Chondrocyte (in vitro differentiated cells): ENCODE results near the gene FADS1. TPM values are rescaled to one million over a fixed set of nuclear protein-coding genes. Genes with fewer than 3 reads are reported as not detected.
A peak's percentile ranks its signal among the peaks of the same experiment; 100 is the strongest.

Experiments used
- DNase-seq: peaks from one replicate; pipeline ENCODE4 v3.0.0; 2021; ENCODE audit warnings: mixed read lengths, low spot score
- H3K27ac Mint-ChIP-seq: one replicate; pipeline ENCODE4 v1.8.0; 2021; ENCODE audit warnings: mild to moderate bottlenecking, moderate library complexity, mixed read lengths; ENCODE audit not compliant: unreplicated experiment
- H3K27me3 Mint-ChIP-seq: 2 replicates; pipeline ENCODE4 v1.8.0; 2021; ENCODE audit warnings: low read depth, mixed read lengths
- H3K36me3 Mint-ChIP-seq: 2 replicates; pipeline ENCODE4 v1.8.0; 2021; ENCODE audit warnings: low read depth, mixed read lengths
- H3K4me1 Mint-ChIP-seq: 2 replicates; pipeline ENCODE4 v1.8.0; 2021; ENCODE audit warnings: low read depth, mild to moderate bottlenecking, mixed read lengths
- H3K4me3 Mint-ChIP-seq: one replicate; pipeline ENCODE4 v1.8.0; 2021; ENCODE audit warnings: mild to moderate bottlenecking, moderate library complexity, mixed read lengths; ENCODE audit not compliant: unreplicated experiment
- H3K9me3 Mint-ChIP-seq: 2 replicates; pipeline ENCODE4 v1.8.0; 2021; ENCODE audit warnings: low read depth, mixed read lengths
- CTCF ChIP-seq: fragments of 200-600 bp; sonication (generic); IDR thresholded peaks from 2 replicates; pipeline ENCODE4 v1.5.0; 2021; ENCODE audit warnings: antibody characterized with exemption, mild to moderate bottlenecking, moderate library complexity
- total RNA-seq: library from RNA; stranded (reverse); gene quantifications from 3 replicates; pipeline ENCODE4 v1.2.1, GENCODE V29; 2021

Gene FADS1
- total RNA-seq, 1 donor from 2014 or later, result 74.6 TPM

- no peak for TF ChIP-seq CTCF
- Mint-ChIP-seq H3K27me3 (no peaks in the 10 kb centered on the region), H3K4me1 (peaks cover 2% of the 10 kb centered on the region), H3K36me3 (peaks cover 42% of the 10 kb centered on the region), H3K4me3 (no peak overlapping the region), H3K9me3 (no peaks in the 10 kb centered on the region), H3K27ac (no peak overlapping the region)
- peak; percentile 54 for DNase-seq
These were observed 25.7 kb upstream of the FADS1 start for GRCh38 chr11:61842528-61842820.

DNA sequence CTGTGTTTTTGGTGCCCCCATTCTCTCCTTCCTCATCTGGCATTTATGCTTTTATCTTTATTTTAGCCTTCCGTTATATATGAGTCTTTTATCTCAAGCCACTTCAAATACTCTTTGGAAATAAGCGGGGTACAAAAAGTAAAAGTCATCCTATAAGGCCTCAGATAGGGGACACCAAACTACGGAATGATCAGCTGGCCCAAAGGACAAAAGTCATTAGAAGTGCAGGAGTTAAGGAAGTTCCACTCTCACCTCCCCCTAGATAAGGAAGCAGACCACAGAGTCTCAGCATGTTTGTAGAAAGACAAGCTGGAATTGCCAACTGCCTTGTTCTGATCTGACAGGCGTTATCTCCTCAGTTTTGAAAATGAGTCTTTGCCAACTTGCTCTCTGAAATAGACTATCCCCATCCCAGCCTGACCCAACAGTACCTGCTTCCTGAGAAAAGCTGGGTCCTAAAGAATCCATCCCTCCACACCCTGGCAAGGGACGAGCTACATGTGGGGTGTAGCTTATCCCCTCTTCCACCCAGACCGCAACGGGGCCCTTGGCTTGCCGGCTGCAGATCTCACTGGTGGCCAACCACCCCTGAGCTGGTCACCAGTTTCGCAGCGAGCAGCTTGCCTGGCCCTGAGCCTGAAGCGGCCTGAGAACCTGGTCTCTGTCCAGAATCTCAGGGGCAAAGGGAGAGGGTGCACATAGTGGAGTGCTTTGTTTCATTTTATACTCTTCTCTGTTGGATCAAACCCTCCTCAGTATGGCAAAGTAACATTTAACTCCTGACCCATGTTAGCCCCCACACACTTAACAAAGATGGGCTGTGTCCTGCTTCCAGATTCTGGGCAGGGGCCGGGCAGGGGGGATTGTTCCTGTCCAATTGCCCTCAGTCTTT is 25.1 kb upstream of the FADS1 start:
- no peaks in the 10 kb centered on the region for H3K9me3 Mint-ChIP-seq
- TF ChIP-seq CTCF, result no peak
- peaks cover 40% of the 10 kb centered on the region for H3K36me3 Mint-ChIP-seq
- no peak overlapping the region for H3K4me3 Mint-ChIP-seq
- peak; percentile 57 for DNase-seq
- H3K27me3 Mint-ChIP-seq, result no peaks in the 10 kb centered on the region
- H3K4me1 Mint-ChIP-seq, result peaks cover 2% of the 10 kb centered on the region
- no peak overlapping the region for H3K27ac Mint-ChIP-seq

DNA sequence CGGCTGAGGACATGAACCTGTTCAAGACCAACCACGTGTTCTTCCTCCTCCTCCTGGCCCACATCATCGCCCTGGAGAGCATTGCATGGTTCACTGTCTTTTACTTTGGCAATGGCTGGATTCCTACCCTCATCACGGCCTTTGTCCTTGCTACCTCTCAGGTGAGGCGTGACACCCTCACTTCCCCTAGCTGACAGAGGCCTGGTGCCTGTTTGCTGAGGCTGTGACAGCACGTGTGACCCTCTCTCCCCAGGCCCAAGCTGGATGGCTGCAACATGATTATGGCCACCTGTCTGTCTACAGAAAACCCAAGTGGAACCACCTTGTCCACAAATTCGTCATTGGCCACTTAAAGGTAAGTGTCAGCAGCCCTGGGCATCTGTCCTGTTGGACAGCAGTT is 23.6 kb upstream of the FADS1 start:
- no peak overlapping the region for H3K27ac Mint-ChIP-seq
- DNase-seq, result peak; percentile 37
- H3K4me1 Mint-ChIP-seq, result peaks cover 7% of the 10 kb centered on the region
- no peak for TF ChIP-seq CTCF
- peaks cover 35% of the 10 kb centered on the region for H3K36me3 Mint-ChIP-seq
- H3K4me3 Mint-ChIP-seq, result no peak overlapping the region
- H3K27me3 Mint-ChIP-seq, result no peaks in the 10 kb centered on the region
- no peaks in the 10 kb centered on the region for H3K9me3 Mint-ChIP-seq

GRCh38 chr11:61839742-61840141 is 22.9 kb upstream of the FADS1 start:
- Mint-ChIP-seq H3K27me3 (no peaks in the 10 kb centered on the region), H3K27ac (no peak overlapping the region), H3K4me1 (peaks cover 12% of the 10 kb centered on the region), H3K9me3 (no peaks in the 10 kb centered on the region), H3K36me3 (peaks cover 32% of the 10 kb centered on the region), H3K4me3 (no peak overlapping the region)
- no peak for TF ChIP-seq CTCF
- no peak for DNase-seq

- Mint-ChIP-seq H3K27me3 (no peaks in the 10 kb centered on the region), H3K27ac (no peak overlapping the region), H3K36me3 (peaks cover 32% of the 10 kb centered on the region), H3K9me3 (no peaks in the 10 kb centered on the region), H3K4me3 (no peak overlapping the region), H3K4me1 (peaks cover 21% of the 10 kb centered on the region)
- peak; percentile 61 for DNase-seq
- TF ChIP-seq CTCF, result no peak
These were observed 22.1 kb upstream of the FADS1 start for GRCh38 chr11:61838921-61839320.
